OCI-LY7 (cell line): Measurements from ENCODE around the gene CASTOR2.
"Not testable (repeated sequence)": the region's sequence is repeated elsewhere in the genome, so short reads cannot be mapped to it uniquely, and the experiment has no call there.

Experiments used
- CTCF ChIP-seq: fragments of 200-600 bp; sonication (generic); conservative IDR thresholded peaks from 2 replicates; pipeline ENCODE4 v1.5.1; 2014; ENCODE audit warnings: mild to moderate bottlenecking, antibody characterized with exemption, low read length, moderate library complexity, mixed read lengths
- EZH2phosphoT487 ChIP-seq: fragments of 200-600 bp; sonication (generic); IDR thresholded peaks from 2 replicates; pipeline ENCODE4 v1.6.1; 2018; ENCODE audit warnings: low read depth, borderline replicate concordance, mild to moderate bottlenecking, mixed run types, antibody characterized with exemption, low read length, moderate library complexity, mixed read lengths

- not testable (repeated sequence) for TF ChIP-seq CTCF, EZH2phosphoT487
Measured at GRCh38 chr7:74972377-74972776, 7.9 kb downstream of the CASTOR2 start.
